Hepatocyte (in vitro differentiated cells): Measurements from ENCODE around the gene GADD45GIP1.

Experiments
- EZH2 ChIP-seq: fragments of 200-600 bp; sonication (generic); IDR thresholded peaks from 2 replicates; pipeline ENCODE4 v1.6.1; 2016; ENCODE audit warnings: antibody characterized with exemption, mild to moderate bottlenecking, borderline replicate concordance
- TF ChIP-seq, protein P1 (sequence below): fragments of 200-600 bp; sonication (generic); IDR thresholded peaks from 2 replicates; pipeline ENCODE4 v1.5.1; 2016; ENCODE audit warnings: antibody characterized with exemption, mild to moderate bottlenecking; ENCODE audit not compliant: poor library complexity

DNA sequence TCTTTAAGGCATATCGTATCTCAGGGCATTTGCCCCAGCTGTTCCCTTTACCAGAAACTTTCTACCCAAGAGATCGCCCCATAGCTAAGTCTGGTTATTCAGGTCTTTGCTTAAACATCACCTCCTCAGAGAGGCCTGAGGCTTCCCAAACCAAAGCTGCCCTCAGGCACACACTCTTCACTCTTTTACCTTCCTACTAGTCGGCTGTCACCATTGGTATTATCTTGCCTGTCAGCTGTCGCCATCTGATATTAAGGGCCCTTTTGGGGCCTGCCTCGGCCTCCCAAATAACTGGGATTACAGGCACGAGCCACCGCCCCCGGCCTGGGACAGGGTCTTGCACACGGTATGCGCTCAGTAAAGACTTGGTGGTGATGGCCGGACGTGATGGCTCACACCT lies 1.0 kb downstream of the GADD45GIP1 start:
- TF ChIP-seq EZH2 = no peak
- TF ChIP-seq, protein P1, sequence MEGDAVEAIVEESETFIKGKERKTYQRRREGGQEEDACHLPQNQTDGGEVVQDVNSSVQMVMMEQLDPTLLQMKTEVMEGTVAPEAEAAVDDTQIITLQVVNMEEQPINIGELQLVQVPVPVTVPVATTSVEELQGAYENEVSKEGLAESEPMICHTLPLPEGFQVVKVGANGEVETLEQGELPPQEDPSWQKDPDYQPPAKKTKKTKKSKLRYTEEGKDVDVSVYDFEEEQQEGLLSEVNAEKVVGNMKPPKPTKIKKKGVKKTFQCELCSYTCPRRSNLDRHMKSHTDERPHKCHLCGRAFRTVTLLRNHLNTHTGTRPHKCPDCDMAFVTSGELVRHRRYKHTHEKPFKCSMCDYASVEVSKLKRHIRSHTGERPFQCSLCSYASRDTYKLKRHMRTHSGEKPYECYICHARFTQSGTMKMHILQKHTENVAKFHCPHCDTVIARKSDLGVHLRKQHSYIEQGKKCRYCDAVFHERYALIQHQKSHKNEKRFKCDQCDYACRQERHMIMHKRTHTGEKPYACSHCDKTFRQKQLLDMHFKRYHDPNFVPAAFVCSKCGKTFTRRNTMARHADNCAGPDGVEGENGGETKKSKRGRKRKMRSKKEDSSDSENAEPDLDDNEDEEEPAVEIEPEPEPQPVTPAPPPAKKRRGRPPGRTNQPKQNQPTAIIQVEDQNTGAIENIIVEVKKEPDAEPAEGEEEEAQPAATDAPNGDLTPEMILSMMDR = no peak
